Activated T-cell treated with anti-CD3 and anti-CD28 coated beads for 24 hours (primary cell): ENCODE measurements around the gene GPR42.
"Not testable (repeated sequence)": the region's sequence is repeated elsewhere in the genome, so short reads cannot be mapped to it uniquely, and the experiment has no call there.

Source experiments
- DNase-seq: peaks from one replicate; pipeline ENCODE4 v3.0.0-alpha.2; 2020; ENCODE audit warnings: low read depth

Gene GPR42

DNA sequence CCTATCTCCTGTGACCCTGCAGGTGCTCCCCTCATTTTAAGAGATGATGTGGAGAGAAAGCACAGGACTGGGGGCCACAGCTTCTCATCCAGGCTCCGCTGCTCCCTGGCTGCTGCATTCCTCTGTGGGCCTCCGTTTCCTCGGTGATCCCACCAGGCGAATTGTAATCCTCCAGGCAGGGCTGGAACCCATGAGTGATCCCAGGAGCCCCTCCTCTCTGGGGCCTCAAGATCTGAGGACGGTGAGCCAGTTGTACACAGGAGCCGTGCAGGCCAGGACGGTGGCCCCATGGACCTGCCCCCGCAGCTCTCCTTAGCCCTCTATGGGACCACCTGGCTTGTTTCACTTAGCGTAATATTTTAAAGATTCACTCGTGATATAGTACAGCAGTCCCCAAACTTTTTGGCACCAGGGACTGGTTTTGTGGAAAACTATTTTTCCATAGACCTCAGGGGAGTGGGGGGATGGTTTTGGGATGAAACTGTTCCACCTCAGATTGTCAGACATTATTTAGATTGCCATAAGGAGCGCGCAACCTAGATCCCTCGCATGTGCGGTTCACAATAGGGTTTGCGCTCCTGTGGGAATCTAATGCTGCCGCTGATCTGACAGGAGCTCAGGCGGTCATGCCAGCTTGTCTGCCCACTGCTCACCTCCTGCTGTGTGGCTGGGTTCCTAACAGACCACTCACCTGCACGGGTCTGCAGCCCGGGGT is 7.0 kb upstream of the GPR42 start:
- DNase-seq = no peak

DNA sequence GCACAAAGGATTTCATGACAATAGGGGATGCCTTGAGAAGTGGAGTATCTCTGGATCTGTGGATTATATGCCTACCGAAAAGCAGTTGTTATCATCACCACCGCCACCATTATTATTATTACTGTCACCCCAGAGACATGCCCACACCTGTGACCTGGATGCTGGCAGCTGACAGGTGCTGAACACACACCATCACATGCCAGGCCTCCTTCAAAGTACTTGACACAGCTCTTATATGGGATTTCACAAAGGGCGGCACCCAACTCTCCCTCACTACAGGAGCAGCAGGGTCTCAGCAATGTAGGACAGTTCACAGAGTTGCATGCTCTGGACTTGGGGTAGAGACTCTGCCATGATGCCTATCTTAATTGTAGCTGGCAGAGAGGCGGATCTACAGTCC is 5.6 kb upstream of the GPR42 start:
- no peak for DNase-seq

DNA sequence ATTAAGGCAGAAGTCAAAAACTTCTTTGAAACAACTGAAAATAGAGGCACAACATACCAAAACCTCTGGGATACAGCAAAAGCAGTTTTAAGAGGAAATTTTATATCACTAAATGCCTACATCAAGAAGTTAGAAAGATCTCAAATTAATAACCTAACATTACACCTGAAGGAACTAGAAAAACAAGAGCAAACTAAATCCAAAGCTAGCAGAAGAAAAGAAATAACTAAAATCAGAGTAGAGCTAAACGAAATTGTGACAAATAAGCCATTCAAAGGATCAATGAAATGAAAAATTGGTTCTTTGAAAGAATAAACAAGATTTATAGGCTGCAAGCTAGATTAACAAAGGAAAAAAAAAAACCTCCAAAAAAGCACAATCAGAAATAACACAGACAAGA is 2.5 kb upstream of the GPR42 start:
- no peak for DNase-seq

DNA sequence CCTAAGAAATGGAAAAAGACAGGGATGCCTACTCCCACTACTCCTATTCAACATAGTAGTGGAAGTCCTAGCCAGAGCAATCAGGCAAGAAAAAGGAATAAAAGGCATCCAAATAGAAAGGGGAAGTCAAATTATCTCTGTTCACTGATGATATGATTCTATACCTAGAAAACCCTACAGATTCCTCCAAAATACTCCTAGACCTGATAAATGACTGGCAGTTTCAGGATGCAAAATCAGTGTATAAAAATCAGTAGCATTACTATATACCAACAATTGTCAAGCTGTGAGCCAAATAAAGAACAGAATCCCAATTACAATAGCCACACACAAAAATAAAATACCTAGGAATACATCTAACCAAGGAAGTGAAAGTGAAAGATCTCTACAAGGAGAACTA is 1.3 kb upstream of the GPR42 start:
- DNase-seq = no peak

DNA sequence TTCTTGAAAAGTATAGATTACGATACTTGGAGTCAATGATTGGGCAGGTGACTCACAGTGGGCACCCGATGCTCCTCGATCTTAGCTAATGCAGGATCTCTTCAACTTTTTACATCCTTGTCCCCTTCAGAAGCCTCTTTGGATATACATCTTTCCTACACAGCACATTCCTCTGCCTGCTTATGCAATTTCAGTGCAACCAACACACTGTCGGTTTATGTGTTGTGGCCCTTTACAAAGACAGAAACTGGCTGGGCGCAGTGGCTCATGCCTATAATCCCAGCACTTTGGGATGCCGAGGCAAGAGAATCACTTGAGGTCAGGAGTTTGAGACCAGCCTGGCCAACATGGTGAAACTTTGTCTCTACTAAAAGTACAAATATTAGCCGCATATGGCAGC is 2.6 kb downstream of the GPR42 start:
- DNase-seq = no peak

DNA sequence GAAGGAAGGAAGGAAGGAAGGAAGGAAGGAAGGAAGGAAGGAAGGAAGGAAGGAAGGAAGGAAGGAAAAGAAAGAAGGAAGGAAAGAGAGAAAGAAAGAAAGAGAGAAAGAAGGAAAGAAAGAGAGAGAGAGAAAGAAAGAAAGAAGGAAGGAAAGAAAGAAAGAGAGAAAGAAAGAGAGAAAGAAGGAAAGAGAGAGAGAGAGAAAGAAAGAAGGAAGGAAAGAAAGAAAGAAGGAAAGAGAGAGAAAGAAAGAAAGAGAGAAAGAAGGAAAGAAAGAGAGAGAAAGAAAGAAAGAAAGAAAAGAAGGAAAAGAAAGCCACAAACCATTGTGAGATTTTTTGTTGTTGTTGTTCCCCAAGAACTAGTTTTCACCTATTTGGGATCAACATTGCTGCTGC is 3.2 kb downstream of the GPR42 start:
- DNase-seq = not testable (repeated sequence)

DNA sequence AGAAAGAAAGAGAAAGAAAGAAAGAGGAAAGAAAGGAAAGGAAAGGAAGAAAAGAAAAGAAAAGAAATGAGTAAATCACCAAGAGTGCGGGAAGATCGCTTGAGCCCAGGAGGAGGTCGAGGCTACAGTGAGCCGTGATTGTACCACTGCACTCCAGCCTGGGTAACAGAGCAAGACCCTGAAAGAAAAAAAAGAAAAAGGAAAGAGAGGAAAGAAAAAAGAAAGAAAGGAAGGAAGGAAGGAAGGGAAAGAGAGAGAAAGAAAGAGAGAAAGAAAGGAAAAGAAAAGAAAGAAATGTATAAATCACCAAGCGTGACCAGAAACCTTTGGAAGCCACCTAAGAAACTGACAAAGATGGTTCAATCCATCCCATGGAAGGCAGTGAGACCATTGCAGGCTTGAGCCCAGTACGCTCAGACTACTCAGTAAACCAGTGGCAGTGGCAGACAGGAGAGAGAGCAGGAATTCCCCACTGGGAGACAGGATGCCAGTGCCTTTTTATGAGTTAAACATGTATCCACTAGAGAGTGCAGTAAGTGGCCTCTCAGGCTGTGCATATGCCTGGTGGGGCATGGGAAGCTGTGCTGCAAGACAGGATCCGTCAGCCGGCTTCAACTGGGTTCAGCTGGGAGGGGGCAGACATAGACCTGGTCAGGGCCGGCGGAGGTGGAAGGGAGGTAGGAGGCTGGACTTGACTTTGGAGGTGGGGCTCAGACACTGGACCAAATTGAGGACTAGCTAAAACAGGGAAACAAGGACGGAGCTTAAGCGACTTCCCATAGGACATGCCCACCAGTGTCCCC is 4.8 kb downstream of the GPR42 start:
- no peak for DNase-seq

DNA sequence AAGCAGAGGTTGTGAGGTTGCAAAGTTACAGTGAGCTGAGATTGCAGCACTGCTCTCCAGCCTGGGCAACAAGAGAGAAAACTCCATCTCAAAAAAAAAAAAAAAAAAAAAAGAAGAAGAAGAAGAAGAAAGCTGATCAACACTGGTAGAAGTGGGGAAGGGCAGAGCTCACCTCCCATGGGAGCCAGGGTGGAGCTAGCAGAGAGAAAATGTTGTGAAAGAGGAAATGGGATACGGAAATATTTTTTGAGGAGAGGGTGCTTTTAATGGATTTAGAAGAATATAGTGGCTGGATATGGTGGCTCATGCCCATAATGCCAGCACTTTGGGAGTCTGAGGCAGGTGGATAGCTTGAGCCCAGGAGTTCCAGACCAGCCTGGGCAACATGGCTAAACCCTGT is 6.8 kb downstream of the GPR42 start:
- no peak for DNase-seq

DNA sequence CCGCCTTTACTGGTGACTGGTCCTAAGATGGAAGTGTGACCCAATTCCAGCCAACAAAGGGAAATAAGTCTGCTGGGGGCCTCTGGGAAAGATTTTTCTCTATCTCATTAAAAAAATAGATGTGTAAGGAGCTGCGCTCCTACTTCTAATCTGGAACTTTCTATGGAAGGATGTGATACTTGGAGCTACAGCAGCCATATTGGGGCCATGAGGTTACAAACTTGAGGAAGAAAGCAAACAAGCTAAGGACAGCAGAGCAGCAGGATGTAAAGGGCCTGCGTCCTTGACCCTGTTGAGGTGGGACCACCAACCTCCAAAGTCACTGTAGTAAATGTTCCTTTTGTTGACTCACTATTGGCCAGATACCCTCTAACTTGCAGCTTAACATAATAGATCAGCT is 7.5 kb downstream of the GPR42 start:
- DNase-seq = no peak

DNA sequence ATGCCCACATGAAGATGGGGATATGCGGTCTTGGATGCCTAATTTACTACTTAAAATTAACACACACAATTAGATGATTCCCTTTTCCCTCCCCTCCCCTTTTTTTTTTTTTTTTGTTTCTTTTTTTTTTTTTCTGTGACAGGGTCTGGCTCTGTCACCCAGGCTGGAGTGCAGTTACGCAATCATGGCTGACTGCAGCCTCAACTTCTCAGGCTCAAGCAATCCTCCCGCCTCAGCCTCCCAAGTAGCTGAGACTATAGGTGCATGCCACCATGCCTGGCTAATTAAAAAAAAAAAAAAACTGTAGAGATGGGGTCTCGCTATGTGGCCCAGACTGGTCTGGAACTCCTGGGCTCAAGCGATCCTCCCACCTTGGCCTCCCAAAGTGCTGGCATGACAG is 8.7 kb downstream of the GPR42 start:
- not testable (repeated sequence) for DNase-seq

DNA sequence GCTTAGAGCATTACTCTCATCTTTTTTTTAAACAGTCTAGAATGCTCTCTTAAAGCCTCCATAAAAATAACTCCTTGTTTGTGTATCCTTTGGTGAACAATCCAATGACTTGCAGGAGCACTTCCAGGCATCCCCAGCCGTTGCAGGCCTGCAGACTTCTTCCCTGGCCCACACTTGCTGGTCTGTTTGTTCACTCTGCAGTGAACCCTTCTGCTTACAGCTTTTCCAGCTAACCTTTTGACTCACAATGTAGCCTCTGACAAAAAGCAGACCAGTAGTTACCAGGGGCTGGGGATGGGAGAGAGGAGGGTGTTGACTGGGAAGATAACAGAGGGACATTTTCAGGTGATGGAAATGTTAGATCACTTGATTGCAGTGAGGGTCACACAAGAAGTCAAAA is 9.1 kb downstream of the GPR42 start:
- no peak for DNase-seq

DNA sequence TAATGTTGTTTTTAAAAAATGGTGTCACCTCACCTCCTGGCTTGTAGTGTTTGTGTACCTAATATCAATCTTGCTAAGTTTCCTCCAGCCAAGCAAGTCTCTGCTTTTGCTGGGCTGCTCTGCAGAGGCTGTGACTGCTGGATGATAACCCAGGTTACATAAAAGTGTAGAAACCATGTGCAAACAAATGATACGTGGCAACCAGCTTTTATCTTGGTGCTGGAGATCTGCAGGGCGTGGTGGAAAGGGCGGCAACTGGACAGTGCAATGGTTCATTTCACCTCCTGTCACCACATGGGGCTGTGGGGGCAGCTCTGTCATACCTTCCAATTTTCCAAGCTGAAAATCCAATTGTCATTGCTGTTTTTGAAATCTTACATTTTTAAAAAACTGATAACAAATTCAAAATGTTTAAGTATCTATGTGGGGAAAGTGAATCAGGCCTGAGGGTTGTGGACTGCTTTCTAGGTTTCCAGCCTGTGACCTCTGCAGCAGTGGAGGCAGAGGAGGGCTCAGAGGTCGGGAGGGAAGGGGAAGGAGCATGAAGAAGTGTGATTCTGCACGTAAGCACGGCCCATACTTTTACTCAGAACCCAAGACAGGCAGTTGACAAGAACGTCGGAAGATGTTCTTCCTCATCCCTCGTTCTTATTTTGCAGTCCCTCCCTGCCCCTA is 9.7 kb downstream of the GPR42 start:
- no peak for DNase-seq

DNA sequence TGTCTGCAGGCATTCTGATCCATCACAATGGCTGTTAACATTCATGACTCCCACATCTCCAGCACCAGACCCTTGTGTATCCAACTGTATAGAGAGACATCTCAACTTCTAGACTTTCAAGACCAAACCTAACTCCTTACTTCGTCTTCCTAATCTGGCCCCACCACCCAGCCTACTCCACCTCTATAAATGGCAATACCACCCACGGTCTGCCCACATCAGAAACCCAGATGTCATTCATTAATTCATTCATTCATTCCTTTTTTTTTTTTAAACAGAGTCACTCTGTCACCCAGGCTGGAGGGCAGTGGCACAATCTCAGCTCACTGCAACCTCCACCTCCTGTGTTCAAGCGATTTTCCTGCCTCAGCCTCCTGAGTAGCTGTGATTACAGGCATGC is 10.4 kb downstream of the GPR42 start:
- DNase-seq = no peak

DNA sequence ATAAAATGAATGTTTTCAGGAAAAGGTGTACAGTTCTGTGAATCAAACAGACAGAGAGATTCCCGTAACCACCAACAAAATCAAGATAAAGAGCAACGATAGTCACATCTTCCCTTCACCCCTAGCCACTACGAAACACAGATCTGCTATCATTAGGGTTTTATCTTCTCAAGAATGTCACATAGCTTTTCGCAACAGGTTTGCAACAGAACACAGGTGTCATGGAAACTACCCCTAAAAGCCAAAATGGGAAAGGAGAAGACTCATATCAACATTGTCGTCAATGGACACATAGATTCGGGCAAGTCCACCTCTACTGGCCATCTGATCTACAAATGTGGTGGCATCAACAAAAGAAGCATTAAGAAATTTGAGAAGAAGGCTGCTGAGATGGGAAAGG is 11.1 kb downstream of the GPR42 start:
- no peak for DNase-seq

DNA sequence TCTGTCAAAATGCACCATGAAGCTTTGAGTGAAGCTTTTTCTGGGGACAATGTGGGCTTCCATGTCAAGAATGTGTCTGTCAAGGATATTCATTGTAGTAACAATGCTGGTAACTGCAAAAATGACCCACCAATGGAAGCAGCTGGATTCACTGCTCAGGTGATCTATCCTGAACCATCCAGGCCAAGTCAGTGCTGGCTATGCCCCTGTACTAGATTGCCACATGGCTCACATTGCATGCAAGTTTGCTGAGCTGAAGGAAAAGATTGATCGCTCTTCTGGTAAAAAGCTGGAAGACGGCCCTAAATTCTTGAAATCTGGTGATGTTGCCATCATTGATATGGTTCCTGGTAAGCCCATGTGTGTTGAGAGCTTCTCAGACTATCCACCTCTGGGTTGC is 12.7 kb downstream of the GPR42 start:
- DNase-seq = no peak

DNA sequence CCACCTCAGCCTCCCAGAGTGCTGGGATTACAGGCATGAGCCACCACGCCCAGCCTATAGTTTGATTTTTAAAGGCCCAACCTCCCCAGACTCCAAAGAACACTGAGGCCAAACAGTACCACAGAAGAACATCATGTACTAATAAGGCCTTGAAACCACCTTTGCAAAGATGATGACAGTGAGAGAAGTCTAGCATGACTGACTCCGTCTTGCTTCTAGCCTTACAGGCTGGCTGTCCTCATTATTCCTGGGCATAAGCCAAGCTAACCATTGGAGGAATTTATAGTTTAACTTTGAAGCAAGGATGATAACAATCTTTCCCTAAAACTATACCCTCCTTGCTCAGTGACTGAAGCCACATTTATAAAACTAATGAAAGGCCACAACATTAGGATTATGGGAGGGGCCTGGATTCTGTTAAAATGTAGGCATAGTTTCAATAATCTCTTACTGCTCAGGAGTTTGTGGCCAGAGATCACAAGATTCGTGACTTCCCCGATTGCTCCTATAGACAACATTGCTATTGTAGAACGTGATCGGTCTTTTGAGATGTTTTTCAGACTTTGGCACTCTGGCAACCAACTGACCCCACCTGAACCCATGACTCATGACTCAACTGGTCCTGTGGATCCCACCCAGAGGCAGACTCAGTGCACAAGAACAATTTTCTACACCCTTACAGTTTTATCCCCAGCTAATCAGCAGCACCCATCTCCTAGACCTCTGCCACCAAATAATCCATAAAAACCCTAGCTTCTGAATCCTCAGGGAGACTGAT is 17.6 kb downstream of the GPR42 start:
- no peak for DNase-seq

DNA sequence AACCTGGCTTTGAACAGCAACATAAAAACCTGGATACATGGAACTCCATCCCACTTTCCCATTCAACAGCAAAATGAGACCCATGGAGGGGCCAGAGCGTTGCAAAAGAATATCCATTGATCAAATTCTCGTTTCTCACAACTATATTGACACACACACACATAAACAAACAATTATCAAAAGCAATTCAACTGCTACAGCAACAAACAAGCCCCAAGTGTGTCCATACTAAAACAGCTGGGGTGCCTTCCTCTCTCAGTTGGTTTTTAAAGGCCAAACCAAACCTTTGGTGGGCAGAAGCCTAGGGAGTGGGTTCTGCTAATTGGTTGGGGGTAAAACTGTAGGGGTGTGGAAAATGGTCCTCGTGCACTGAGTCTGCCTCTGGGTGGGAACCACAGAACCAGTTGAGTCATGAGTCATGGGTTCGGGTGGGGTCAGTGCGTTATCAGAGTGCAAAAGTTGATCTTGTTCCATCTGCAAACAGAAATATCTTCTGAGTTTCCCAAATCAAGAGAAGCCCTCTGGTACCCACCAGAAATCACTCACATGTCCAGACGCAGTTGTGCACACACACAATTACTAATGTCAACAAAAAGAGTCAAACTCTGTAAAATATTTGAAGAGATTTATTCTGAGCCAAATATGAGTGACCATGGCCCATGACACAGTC is 18.5 kb downstream of the GPR42 start:
- DNase-seq = no peak

DNA sequence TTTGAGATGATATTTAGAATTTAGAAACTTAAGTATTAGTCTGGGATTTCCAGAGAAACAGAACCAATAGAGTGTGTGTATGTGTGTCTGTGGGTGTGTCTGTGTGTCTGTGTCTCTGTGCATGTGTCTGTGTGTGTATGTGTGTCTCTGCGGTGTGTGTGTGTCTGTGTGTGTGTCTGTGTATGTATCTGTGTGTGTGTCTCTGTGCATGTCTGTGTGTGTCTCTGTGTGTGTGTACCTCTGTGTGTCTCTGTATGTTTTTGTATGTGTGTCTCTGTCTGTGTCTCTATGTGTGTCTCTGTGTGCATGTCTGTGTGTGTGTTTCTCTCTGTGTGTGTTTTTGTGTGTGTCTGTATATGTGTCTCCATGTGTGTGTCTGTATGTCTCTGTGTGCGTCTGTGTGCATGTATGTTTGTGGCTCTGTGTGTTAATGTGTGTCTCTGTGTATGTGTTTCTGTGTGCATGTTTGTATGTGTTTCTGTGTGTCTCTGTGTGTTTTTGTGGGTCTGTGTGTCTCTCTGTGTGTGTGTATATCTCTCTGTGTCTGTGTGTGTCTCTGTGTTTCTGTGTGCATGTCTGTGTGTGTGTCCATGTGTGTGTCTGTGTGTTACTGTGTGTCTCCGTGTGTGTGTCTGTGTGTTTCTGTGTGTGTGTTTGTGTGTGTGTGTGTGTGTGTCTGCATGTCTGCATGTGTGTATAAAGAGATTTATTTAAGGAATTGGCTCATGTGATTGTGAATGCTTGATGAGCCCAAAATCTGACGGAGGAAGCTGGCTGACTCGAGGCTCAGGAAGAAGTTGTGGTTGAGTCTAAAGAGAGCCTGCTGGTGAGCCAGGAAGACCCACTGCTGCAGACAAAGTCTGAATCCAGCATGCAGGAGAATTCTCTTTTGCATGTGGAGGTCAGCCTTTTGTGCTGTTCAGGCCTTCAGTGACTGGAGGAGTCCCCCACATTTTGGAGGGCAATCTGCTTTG is 22.2 kb downstream of the GPR42 start:
- no peak for DNase-seq

DNA sequence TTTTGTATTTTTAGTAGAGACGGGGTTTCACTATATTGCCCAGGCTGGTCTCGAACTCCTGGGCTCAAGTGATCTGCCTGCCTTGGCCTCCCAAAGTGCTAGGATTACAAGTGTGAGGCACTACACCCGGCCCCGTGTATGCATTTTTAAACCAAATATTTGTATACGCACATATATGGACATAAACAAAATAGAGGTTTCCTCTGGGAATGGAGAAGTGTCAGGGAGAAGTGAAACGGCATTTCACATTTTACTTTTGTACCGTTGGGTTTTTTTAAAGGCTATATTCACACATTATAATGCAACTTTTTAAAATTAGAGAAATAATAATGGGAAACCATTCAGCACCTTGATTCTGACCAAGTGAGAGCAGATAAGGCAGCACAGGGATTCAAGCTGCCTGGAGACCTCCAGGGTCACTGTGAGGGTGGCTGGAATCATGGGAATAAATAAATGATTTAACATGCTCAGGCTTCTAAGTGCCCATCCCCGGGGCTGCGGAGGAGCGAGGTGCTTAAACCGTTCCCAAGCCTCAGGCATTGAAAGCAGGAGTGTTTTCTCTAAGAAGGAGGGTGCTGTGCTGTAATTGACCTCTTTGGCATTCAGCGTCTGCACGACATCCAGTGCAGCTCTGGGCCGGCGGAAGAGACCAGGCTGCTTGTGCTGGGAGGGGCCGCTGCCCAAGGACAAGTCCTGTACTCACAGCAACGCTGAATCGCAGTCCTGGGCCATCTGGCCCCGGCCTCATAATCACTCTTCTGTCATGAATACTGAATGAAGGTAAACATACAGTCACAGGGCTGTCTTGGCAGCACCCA is 24.7 kb downstream of the GPR42 start:
- no peak for DNase-seq
